Muscle layer of duodenum (tissue), 2 donors: Measurements from ENCODE around the gene HTR5A.
"Not testable (repeated sequence)": the region's sequence is repeated elsewhere in the genome, so short reads cannot be mapped to it uniquely, and the experiment has no call there.

Source experiments
- H3K27ac ChIP-seq: one replicate; pipeline ENCODE4 v1.7.0; 2013; ENCODE audit warnings: mild to moderate bottlenecking, low read length
- H3K27me3 ChIP-seq: one replicate; pipeline ENCODE4 v1.7.0; 2013; ENCODE audit warnings: low read depth, mild to moderate bottlenecking, control low read depth, low read length
- H3K36me3 ChIP-seq, 2 donors: one replicate each; pipeline ENCODE4 v1.7.0; 2013; ENCODE audit warnings: low read length in 2 of 2, control low read depth in 1 of 2, mild to moderate bottlenecking in 1 of 2; ENCODE audit not compliant: insufficient read depth in 2 of 2, control insufficient read depth in 1 of 2
- H3K4me1 ChIP-seq, 2 donors: one replicate each; pipeline ENCODE4 v1.7.0; 2013; ENCODE audit warnings: low read length in 2 of 2, mild to moderate bottlenecking in 2 of 2, control low read depth in 1 of 2, moderate library complexity in 1 of 2; ENCODE audit not compliant: insufficient read depth in 2 of 2, control insufficient read depth in 1 of 2
- H3K4me3 ChIP-seq, 2 donors: one replicate each; pipeline ENCODE4 v1.7.0; 2013; ENCODE audit warnings: low read length in 2 of 2, low read depth in 1 of 2, mild to moderate bottlenecking in 1 of 2
- H3K9me3 ChIP-seq, 2 donors: one replicate each; pipeline ENCODE4 v1.7.0; 2013; ENCODE audit warnings: low read length in 2 of 2, control low read depth in 1 of 2, mild to moderate bottlenecking in 1 of 2; ENCODE audit not compliant: control insufficient read depth in 1 of 2
- donor health status: healthy.

HTR5A gene

DNA sequence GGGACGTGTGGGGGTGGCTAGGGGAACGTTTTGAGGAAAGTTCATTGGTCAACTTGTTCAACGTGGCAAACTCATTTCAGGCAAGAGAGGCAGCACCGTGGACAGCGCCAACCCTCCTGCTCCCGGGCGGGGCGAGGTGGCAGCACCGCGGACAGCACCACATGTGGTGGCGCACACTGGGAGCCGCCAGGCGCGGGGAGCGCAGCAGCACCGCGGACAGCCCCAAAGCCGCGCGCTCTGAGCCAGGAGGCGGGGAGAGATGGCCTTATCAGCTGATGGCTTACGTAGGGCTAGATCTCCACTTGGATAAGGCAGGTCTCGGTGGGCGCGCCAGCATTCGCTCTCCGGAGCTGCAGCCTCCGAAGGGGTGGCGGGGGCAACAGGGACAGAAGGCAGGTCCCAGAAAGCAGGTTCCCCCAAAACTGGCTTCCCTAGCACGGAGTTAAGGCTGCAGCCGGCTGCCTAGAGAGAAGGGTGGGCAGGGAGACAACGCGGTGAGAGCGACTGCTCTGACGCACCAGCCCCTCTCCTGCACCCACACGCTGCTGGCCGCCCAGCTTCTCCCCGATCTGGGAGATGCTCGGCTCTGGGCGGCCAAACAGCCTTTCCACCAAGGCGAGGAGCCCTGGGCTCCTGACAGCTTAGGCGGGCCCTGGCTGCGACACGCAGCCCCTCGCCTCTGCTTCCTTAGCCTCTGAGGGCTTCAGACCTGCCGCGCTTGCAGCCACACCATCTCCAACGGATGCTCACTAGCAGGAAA, at the start of gene HTR5A:
TSS of gene HTR5A (plus strand) at position 333 of the 760 bp plus-strand sequence. CDS start 576 bp downstream, outside the sequence.
- Histone ChIP-seq H3K36me3 (no peaks in the 10 kb centered on the region), H3K4me1 (no peaks in the 10 kb centered on the region), H3K4me3 (no peak within 1 kb of the TSS), H3K27me3 (no peaks in the 10 kb centered on the region), H3K27ac (no peak within 1 kb of the TSS), H3K9me3 (peaks cover 0 to 2% of the 10 kb centered on the region in 2 donors)

- no peaks in the 10 kb centered on the region for H3K9me3 ChIP-seq
- H3K36me3 ChIP-seq: no peaks in the 10 kb centered on the region
- H3K27ac ChIP-seq: no peak overlapping the region
- no peaks in the 10 kb centered on the region for H3K4me1 ChIP-seq
- no peaks in the 10 kb centered on the region for H3K27me3 ChIP-seq
- no peak overlapping the region for H3K4me3 ChIP-seq
These were observed 49.1 kb upstream of the HTR5A start for GRCh38 chr7:155020996-155021395.

- H3K4me1 ChIP-seq: no peaks in the 10 kb centered on the region
- H3K27ac ChIP-seq: no peak overlapping the region
- H3K27me3 ChIP-seq: no peaks in the 10 kb centered on the region
- H3K9me3 ChIP-seq: no peaks in the 10 kb centered on the region
- H3K4me3 ChIP-seq: no peak overlapping the region
- no peaks in the 10 kb centered on the region for H3K36me3 ChIP-seq
These were observed 48.4 kb upstream of the HTR5A start for GRCh38 chr7:155021699-155022145.

- H3K9me3 ChIP-seq: peaks cover 0 to 4% of the 10 kb centered on the region in 2 donors
- no peaks in the 10 kb centered on the region for H3K4me1 ChIP-seq
- H3K27me3 ChIP-seq: no peaks in the 10 kb centered on the region
- H3K36me3 ChIP-seq: no peaks in the 10 kb centered on the region
- no peak overlapping the region for H3K27ac ChIP-seq
- H3K4me3 ChIP-seq: no peak overlapping the region
These were observed 42.2 kb upstream of the HTR5A start for GRCh38 chr7:155027879-155028278.

DNA sequence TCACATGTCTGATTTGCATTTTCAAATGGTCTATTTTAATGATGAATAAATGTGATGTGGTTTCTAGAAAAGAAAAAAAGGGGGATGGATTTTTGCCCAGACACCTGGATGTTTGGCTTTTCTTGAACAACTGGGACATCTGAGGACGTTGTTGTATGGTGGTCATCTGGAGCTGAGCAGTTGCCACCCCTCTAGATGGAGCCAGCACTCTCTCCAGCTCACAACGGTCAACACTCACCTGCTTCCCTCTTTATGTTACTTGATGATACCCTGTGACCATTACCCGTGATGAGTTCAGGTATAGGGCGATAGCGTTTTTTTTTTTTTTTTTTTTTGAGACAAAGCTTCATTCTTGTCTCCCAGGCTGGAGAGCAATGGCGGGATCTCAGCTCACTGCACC, 37.1 kb upstream of the HTR5A start:
- Histone ChIP-seq H3K9me3 (peaks cover 0 to 4% of the 10 kb centered on the region in 2 donors), H3K4me1 (no peaks in the 10 kb centered on the region), H3K27me3 (no peaks in the 10 kb centered on the region), H3K36me3 (no peaks in the 10 kb centered on the region), H3K4me3 (no peak overlapping the region), H3K27ac (no peak overlapping the region)

DNA sequence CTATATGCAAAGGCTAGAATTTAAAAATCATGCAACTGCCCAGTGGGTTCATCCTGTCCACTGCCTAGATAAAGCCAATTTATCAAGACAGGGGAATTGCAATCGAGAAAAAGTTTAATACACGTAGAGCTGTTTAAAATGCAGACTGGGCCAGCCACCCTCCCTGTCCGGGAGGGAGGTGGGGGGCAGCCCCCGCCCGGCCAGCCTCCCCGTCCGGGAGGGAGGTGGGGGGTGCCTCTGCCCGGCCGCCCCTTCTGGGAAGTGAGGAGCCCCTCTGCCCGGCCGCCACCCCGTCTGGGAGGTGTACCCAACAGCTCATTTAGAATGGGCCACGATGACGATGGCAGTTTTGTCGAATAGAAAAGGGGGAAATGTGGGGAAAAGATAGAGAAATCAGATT, 35.6 kb upstream of the HTR5A start:
- not testable (repeated sequence) for H3K27ac ChIP-seq, H3K4me1 ChIP-seq

GRCh38 chr7:155038335-155038734, 31.8 kb upstream of the HTR5A start:
- H3K36me3 ChIP-seq: no peaks in the 10 kb centered on the region

More for the DNA sequence above, 35.6 kb upstream of the HTR5A start:
- not testable (repeated sequence) for H3K4me3 ChIP-seq, H3K9me3 ChIP-seq, H3K27me3 ChIP-seq, H3K36me3 ChIP-seq

GRCh38 chr7:155043756-155044155, 26.4 kb upstream of the HTR5A start:
- Histone ChIP-seq H3K27me3 (no peaks in the 10 kb centered on the region), H3K27ac (no peak overlapping the region), H3K9me3 (peaks cover 0 to 5% of the 10 kb centered on the region in 2 donors), H3K36me3 (no peaks in the 10 kb centered on the region), H3K4me1 (no peaks in the 10 kb centered on the region), H3K4me3 (no peak overlapping the region)

More at GRCh38 chr7:155038335-155038734, 31.8 kb upstream of the HTR5A start:
- no peaks in the 10 kb centered on the region for H3K4me1 ChIP-seq
- H3K4me3 ChIP-seq: no peak overlapping the region
- H3K27me3 ChIP-seq: no peaks in the 10 kb centered on the region
- H3K9me3 ChIP-seq: peaks cover 0 to 5% of the 10 kb centered on the region in 2 donors
- no peak overlapping the region for H3K27ac ChIP-seq

- H3K36me3 ChIP-seq: no peaks in the 10 kb centered on the region
- no peak overlapping the region for H3K27ac ChIP-seq
- no peaks in the 10 kb centered on the region for H3K27me3 ChIP-seq
- H3K9me3 ChIP-seq: peaks cover 0 to under 1% of the 10 kb centered on the region in 2 donors
- no peaks in the 10 kb centered on the region for H3K4me1 ChIP-seq
- no peak overlapping the region for H3K4me3 ChIP-seq
These were observed 22.1 kb upstream of the HTR5A start for GRCh38 chr7:155048006-155048405.

GRCh38 chr7:155051355-155051754, 18.8 kb upstream of the HTR5A start:
- no peaks in the 10 kb centered on the region for H3K27me3 ChIP-seq
- no peak overlapping the region for H3K4me3 ChIP-seq
- no peaks in the 10 kb centered on the region for H3K36me3 ChIP-seq
- no peak overlapping the region for H3K27ac ChIP-seq
- H3K4me1 ChIP-seq: no peaks in the 10 kb centered on the region
- no peaks in the 10 kb centered on the region for H3K9me3 ChIP-seq

- Histone ChIP-seq H3K27me3 (no peaks in the 10 kb centered on the region), H3K9me3 (no peaks in the 10 kb centered on the region), H3K36me3 (no peaks in the 10 kb centered on the region), H3K4me1 (no peaks in the 10 kb centered on the region), H3K27ac (no peak overlapping the region), H3K4me3 (no peak overlapping the region)
These were observed 17.1 kb upstream of the HTR5A start for GRCh38 chr7:155053002-155053401.

GRCh38 chr7:155054761-155055160, 15.4 kb upstream of the HTR5A start:
- H3K9me3 ChIP-seq: no peaks in the 10 kb centered on the region
- no peak overlapping the region for H3K4me3 ChIP-seq
- H3K36me3 ChIP-seq: no peaks in the 10 kb centered on the region
- no peak overlapping the region for H3K27ac ChIP-seq
- H3K27me3 ChIP-seq: no peaks in the 10 kb centered on the region
- no peaks in the 10 kb centered on the region for H3K4me1 ChIP-seq
